ENCODE data around the gene DPF1.
"Not testable (repeated sequence)": the region's sequence is repeated elsewhere in the genome, so short reads cannot be mapped to it uniquely, and the experiment has no call there.

DPF1 gene

DNA sequence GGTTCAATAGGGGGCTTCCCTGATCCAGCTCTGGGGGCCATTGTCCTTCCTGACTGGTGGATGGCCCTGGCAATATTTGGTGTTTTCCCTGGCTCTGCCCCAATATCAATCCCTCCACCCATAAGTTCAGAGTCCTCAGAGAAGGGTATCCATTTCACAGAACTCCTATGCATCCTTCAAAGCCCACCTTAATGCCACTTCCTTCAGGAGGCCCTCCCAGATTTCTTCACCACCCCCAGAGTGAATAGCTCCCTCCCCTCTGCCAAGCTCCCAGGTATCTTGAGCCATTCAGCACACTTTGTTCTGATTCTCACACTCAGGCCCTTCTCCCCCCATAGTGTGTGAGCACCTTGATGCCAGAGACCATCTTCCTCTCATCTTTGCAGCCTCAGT is 26.4 kb upstream of the DPF1 start:
- no peak for FAIRE-seq

DNA sequence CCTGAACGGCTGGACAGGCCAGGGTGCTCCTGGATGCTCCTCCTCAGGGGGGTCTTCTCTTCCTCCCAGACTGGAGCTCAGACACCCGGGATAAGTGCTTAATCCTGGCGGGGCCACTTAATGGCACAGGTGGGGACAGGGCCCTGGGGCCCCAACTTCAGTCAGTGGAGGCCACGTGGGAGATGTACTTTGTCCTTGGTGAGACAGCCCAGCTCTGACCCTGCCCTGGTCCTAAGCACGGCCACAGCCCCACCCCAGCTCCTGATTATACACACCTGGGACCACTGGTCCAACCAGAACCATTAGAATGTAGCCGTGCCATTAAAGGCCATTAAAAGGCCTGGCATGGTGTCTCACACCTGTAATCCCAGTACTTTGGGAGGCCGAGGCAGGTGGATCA is 24.4 kb upstream of the DPF1 start:
- no peak for FAIRE-seq

GRCh38 chr19:38247734-38248268 is 23.8 kb upstream of the DPF1 start:
- FAIRE-seq: no peak

GRCh38 chr19:38247126-38247525 is 23.1 kb upstream of the DPF1 start:
- no peak for FAIRE-seq

- no peak for FAIRE-seq
Observed at GRCh38 chr19:38245826-38246498, 21.9 kb upstream of the DPF1 start.

DNA sequence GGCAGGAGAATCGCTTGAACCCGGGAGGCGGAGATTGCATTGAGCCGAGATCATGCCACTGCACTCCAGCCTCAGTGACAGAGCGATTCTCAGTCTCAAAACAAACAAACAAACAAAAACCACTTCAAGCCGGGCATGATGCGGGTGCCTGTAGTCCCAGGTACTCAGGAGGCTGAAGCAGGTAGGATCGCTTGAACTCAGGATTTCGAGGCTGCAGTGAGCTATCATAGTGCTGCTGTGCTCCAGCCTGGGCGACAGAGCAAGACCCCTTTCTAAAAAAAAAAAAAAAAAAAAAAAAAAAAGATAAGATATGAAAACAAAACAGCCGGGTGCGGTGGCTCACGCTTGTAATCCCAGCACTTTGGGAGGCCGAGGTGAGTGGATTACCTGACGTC is 19.3 kb upstream of the DPF1 start:
- no peak for FAIRE-seq

- FAIRE-seq: no peak
Observed at GRCh38 chr19:38239816-38240215, 15.8 kb upstream of the DPF1 start.

DNA sequence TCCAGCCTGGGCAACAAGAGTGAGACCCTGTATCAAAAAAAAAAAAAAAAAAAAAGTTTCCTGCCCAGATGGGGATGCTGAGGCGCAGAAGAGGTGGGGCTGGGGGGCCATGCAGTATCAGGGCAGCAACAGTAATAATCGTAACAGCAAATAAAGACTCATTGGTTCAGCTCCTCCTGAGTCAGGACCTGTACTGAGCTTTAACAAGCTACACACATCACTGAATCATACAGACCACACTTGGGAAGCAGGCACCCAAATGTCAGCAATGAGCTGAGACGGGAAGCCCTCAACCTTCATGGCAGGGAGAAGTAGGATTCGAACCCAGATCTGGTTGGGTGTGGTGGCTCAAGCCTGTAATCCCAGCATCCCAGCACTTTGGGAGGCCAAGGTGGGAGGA is 10.6 kb upstream of the DPF1 start:
- FAIRE-seq: no peak

DNA sequence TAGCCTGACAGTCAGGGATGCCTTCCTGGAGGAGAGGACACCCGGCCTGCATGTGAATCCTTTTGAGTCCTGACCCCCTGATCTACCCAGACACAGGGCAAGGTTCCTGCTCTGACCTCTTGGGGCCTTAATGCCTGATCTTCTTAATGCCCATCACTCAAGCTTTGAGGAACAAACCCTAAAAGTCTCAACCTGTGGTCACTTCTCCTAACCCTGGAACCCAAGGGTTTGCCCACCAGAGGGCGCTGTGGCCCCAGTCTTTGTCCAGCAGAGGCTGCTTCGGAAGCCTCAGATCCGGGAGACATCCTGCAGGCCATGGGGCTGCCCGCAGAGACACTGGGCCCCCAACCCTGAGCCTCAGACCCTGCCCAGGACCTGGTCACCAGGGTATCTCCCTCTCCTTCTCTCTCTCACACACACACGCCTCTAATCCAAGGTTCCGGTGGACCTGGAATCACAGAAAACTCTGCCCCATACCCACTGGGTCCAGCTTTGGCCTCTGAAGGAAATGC is 9.8 kb upstream of the DPF1 start:
- FAIRE-seq: no peak

DNA sequence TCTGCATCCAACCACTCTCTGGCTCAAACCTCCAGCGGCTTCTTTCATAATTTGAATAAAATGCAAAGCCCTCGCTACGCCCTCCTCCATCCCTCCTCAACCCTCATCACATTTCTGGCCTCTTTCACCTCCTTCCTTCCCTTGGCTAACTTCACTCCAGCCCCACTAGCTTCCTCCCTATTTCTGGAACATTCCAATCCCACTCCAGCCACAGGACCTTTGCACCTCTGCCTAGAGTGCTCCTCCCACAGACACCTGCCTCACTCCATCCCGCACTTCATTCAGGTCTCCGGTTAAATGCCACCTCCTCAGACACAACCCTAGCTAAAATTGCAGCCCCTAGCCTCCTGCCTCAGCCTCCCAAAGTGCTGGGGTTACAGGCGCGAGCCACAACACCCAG is 7.9 kb upstream of the DPF1 start:
- FAIRE-seq: no peak

GRCh38 chr19:38230506-38231133 is 6.6 kb upstream of the DPF1 start:
- FAIRE-seq: not testable (repeated sequence)

DNA sequence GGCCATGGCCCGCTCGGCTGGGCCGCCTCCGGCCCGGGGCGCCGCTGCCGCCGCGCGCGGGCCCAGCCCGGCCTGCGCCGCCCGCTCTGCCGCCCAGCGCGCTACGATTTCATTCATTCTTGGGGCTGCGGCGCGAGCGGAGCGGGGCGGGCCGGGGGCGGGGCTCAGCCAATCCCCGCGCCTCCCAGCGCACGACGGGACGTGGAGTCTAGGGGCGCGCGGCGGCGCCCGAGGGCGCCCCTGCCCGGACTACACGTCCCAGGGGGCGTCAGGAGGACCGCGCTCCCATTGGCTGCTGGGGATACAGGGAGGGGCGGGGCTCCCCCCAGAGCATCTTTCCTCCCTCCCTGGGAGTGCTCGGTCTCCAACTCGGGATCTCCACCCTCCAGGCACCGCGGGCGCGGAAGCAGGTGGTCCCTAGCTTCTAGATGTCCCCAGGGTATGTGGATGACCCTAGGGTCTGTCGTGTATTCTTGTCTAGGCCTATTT is 5.6 kb upstream of the DPF1 start:
- FAIRE-seq: no peak

GRCh38 chr19:38228491-38229439 is 4.7 kb upstream of the DPF1 start:
- FAIRE-seq: no peak

DNA sequence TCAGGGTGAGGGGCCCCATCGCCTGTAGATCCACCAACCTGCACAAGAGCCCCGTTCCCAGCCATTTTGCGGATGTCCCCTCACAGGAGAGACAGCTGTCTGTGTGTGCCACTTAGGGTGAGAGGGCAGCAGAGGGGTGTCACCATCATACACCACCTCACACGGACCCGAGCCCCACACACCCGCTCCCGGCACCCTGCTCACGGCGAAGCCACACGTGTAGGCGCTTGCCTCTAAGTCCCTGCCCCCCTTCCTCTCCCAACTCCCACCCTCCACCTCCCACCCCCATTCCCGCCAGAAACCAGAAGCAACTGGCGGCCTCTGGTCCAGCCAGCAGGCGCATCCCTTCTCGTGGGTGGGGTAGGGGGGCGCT is 4.0 kb upstream of the DPF1 start:
- FAIRE-seq: no peak

GRCh38 chr19:38227287-38228004 is 3.4 kb upstream of the DPF1 start:
- FAIRE-seq: no peak

GRCh38 chr19:38224863-38225218 is 819 bp upstream of the DPF1 start:
- FAIRE-seq: not testable (repeated sequence)

DNA sequence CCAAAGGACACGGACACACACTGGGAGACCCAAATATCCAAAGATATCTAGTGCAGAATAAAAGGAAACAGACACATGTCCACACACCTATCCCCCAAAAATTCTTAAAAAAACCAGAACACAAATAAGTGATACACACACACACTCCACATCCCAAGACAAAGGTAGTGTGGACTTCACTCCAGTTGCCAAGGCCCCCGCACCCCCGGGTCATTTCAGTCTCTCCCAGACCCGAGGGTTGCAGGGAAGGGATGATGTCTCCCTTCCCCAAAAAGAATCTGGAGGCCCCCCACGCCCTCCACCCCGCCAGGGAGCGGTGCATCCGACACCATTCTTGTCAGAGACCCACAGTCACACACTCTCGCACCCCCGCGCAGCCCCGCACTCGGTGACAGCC is 407 bp downstream of the DPF1 start:
- no peak for FAIRE-seq

- no peak for FAIRE-seq
Observed at GRCh38 chr19:38223119-38223523, 901 bp downstream of the DPF1 start.

DNA sequence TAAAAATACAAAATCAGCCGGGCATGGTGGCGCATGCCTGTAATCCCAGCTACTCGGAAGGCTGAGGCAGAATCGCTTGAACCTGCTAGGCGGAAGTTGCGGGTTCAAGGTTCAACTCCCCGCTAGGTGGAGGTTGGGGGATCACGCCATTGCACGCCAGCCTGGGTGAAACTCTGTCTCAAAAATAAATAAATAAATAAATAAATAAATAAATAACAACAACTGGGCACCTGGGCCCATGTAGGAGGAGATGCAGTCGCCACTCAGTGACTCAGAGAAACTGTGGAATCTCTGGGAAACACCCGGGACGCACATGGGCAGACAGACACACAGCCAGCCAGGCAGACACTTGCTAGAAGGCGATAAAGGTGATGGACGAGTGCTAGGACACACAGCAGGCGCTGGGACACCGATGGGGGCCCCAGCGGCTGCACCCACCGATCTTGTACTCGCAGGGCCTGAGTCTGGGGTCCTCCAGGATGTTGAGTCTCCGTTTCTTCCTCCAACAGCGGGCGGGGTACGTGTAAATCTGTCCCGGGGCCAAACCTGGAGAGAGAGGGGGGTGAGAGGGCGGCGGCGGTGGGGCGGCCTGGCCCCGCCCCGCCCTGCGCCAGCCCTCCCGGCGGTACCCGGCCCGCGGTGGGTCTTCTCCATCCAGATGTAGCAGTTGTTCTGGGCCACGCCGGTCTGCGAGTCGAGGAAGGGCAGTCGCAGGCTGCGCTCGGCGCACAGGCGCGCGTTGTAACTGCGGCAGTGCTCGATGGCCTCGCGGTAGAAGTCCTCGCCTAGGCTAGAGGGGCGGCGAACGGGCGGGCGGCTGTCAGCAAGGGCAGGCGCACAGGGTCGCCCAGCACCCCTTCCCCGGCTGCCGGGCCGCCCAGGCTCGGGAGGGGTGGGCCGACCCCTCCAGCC is 1.8 kb downstream of the DPF1 start:
- no peak for FAIRE-seq

GRCh38 chr19:38221421-38221820 is 2.6 kb downstream of the DPF1 start:
- no peak for FAIRE-seq

DNA sequence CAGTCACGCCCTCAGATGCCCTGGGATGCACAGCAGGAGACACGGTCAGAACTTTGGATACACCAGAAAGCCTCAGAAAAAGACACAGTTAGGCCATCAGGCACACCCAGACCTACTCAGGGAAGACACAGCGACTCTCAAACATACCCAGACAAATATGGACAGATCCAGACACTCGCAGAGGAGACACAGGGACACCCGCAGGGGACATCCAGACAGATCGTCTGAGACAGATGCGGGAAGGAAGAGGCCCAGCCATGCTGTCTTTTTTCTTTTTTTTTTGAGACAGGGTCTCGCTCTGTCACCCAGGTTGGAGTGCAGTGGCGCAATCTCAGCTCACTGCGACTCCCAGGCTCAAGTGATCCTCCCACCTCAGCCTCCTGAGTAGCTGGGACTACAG is 4.8 kb downstream of the DPF1 start:
- FAIRE-seq: no peak

DNA sequence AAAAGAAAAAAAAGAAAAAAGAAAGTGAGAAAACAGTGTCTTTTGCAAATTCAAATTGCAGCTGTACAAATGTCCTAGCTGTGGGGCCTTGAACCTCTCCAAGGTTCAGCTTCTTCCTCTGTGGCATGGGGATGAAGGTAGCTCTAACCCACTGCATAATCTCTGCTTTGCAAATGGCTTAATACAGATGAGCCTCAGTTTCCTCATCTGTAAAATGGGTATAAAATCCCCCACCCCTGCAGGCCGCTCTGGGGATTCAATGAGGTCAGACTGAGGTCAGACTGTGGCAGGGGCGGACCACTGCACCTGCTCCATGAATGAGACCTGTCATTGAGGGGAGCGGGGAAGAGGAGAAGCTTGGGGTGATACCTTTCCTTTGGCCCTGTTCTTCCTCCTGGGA is 5.8 kb downstream of the DPF1 start:
- no peak for FAIRE-seq
